ENCODE data around the gene CDNF. TPM values are rescaled to one million over a fixed set of nuclear protein-coding genes. Genes with fewer than 3 reads are reported as not detected.

Gene CDNF
- total RNA-seq, 1 donor from 2014 or later: 0.61 TPM

DNA sequence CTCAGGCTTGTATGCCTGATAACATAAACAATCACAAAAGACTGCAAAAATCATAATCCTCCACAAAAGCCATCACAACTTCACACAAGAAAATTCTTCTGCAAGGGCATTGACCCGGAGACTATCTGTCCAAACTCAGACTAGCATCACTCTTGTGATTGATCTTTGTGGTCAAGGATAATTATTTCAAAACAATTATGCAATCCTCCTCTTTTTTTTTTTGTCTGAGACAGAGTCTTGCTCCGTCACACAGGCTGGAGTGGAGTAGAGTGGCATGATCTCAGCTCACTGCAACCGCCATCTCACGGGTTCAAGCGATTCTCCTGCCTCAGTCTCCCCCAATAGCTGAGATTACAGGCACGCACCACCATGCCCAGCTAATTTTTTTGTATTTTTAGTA is 22.2 kb downstream of the CDNF start:
- TF ChIP-seq, protein P1, sequence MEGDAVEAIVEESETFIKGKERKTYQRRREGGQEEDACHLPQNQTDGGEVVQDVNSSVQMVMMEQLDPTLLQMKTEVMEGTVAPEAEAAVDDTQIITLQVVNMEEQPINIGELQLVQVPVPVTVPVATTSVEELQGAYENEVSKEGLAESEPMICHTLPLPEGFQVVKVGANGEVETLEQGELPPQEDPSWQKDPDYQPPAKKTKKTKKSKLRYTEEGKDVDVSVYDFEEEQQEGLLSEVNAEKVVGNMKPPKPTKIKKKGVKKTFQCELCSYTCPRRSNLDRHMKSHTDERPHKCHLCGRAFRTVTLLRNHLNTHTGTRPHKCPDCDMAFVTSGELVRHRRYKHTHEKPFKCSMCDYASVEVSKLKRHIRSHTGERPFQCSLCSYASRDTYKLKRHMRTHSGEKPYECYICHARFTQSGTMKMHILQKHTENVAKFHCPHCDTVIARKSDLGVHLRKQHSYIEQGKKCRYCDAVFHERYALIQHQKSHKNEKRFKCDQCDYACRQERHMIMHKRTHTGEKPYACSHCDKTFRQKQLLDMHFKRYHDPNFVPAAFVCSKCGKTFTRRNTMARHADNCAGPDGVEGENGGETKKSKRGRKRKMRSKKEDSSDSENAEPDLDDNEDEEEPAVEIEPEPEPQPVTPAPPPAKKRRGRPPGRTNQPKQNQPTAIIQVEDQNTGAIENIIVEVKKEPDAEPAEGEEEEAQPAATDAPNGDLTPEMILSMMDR (IDR thresholded peaks at IDR 0.05): no peak
- ATAC-seq: no peak
- Histone ChIP-seq H3K9me3 (no peaks in the 10 kb centered on the region), H3K4me1 (no peaks in the 10 kb centered on the region), H3K27me3 (no peaks in the 10 kb centered on the region), H3K4me3 (no peak overlapping the region), H3K27ac (no peak overlapping the region), H3K36me3 (no peaks in the 10 kb centered on the region)
- no peak for DNase-seq
- intact Hi-C loops (cut with DNase I): no loop called here

DNA sequence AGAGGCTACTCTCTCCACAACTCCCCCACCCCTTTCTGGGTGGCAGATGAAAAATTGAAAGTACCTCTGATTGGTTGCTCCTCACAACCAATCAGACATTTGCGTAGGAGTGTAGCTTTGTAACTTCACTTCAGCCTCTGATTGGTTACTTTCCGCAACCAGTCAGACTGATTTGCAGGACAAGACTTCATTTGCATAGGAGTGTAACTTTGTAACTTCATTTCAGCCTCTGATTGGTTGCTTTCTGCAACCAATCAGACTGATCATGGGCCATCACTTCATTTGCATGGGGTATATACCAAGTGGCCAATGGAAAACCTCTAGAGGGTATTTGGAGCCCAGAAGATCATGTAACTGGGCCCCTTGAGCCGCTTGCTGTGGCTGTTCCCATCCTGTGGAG is 25.6 kb downstream of the CDNF start:
- H3K4me3 ChIP-seq: no peak overlapping the region
- no peaks in the 10 kb centered on the region for H3K9me3 ChIP-seq
- DNase-seq (no peak), ATAC-seq (no peak)
- no peaks in the 10 kb centered on the region for H3K27me3 ChIP-seq
- TF ChIP-seq, protein P1 (IDR thresholded peaks at IDR 0.05): no peak
- intact Hi-C loops (cut with DNase I): no loop called here
- no peaks in the 10 kb centered on the region for H3K4me1 ChIP-seq
- no peaks in the 10 kb centered on the region for H3K36me3 ChIP-seq
- no peak overlapping the region for H3K27ac ChIP-seq

DNA sequence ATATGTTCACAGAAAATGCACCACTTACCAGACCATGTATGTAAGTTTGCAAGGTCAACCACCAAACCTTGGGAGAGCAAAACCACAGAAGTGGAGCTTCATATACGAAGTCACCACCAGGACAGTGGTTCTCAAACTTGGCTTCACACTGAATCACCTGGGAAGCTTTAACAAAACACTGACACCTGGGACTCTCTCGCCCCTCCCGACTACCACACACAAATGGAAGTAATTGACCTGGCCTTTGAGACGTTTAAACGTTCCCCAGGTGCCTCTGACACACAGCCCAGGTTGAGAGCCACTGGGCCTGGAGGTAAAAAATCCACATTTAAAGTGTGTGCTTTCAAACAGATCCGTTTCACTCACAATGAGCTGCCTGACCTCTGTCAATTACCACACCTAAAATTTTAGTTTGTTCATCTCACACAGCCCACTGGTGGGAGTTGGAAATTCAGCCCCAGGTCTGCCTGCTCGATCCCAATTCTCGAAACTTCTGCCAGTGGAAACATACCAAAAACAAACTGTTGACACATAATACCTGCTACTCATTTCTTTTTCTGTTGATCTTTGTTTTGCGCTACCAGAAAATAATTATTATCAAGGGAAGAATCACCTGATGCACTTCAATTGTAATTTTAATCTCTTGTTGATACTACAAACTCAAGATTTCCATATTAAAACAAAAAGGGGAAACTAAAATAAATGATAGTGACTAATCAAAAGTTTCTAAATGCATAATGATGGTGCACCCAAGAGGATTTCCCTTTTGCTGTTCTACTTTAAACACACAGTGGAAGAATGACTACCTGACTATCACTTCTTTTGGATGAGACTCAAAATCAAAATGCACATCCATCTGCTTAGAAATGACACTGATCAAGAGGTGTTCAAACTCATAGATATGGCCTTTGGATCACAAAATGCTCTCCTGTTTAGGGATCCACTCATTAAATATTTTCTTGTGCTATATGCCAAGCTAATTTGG is 26.6 kb downstream of the CDNF start:
- H3K27me3 ChIP-seq: no peaks in the 10 kb centered on the region
- TF ChIP-seq, protein P1 (IDR thresholded peaks at IDR 0.05): no peak
- no peaks in the 10 kb centered on the region for H3K36me3 ChIP-seq
- H3K4me3 ChIP-seq: no peak overlapping the region
- no peaks in the 10 kb centered on the region for H3K9me3 ChIP-seq
- ATAC-seq: no peak
- DNase-seq: no peak
- no peaks in the 10 kb centered on the region for H3K4me1 ChIP-seq
- no peak overlapping the region for H3K27ac ChIP-seq
- intact Hi-C loops (cut with DNase I): no loop called here

DNA sequence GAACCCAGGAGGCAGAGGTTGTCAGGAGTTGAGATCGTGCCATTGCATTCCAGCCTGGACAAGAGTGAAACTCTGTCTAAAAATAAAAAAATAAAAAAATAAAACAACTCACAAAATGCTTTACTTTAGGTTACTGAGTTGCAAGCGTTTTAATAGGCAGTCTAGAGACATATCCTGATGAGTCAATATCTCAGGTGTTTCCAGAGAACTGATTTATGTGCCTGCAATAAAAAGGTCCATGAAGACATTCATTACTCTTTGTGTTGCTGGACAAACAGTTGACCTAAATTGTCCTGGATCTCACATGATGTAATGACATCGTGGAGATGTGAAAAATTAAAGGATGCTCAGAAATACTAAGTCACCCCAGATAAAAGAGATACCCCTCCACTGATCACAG is 31.5 kb downstream of the CDNF start:
- Histone ChIP-seq H3K27ac (no peak overlapping the region), H3K9me3 (no peaks in the 10 kb centered on the region), H3K4me1 (no peaks in the 10 kb centered on the region), H3K36me3 (no peaks in the 10 kb centered on the region), H3K4me3 (no peak overlapping the region), H3K27me3 (no peaks in the 10 kb centered on the region)
- DNase-seq (no peak), ATAC-seq (no peak)
- intact Hi-C loops (cut with DNase I): no loop called here
- TF ChIP-seq, protein P1 (IDR thresholded peaks at IDR 0.05): no peak

DNA sequence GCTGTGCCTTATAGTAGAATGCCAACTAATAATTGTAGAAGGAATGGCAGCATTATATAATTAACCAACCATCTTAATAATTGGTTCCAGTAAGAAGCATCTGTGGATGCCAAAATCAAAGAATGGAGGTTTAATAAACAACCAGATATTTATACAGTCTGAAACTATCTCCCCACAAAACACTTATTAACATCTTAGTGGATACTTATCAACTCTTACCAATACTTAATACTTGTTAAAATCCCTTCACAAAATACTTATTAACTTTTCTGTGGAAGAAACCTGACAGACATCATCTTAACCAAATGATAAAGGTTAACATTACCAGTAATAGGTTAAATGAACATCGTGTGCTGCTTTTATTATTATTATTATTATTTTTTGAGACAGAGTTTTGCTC is 34.0 kb downstream of the CDNF start:
- Histone ChIP-seq H3K27ac (no peak overlapping the region), H3K36me3 (no peaks in the 10 kb centered on the region), H3K27me3 (no peaks in the 10 kb centered on the region), H3K4me3 (no peak overlapping the region), H3K9me3 (no peaks in the 10 kb centered on the region), H3K4me1 (no peaks in the 10 kb centered on the region)
- ATAC-seq: no peak
- DNase-seq: no peak
- TF ChIP-seq, protein P1 (IDR thresholded peaks at IDR 0.05): no peak
- intact Hi-C loops (cut with DNase I): no loop called here
